Prostate gland (tissue), 2 donors: Measurements from ENCODE around the gene HELB. TPM values are rescaled to one million over a fixed set of nuclear protein-coding genes. Genes with fewer than 3 reads are reported as not detected.
A peak's percentile ranks its signal among the peaks of the same experiment; 100 is the strongest.

Experiments used
- DNase-seq: peaks from one replicate; pipeline ENCODE4 v3.0.0-alpha.2; 2019; ENCODE audit warnings: low spot score
- H3K27ac ChIP-seq, 2 donors: fragments of 200-600 bp; sonication (generic); 2 replicates each; pipeline ENCODE4 v1.5.1; 2017 to 2019
- H3K27me3 ChIP-seq: fragments of 200-600 bp; sonication (generic); replicated peaks from 2 replicates; pipeline ENCODE4 v1.5.1; 2019; ENCODE audit not compliant: insufficient read depth
- H3K36me3 ChIP-seq, 2 donors: fragments of 200-600 bp; sonication (generic); 1 replicate in 1 of 2; 2 replicates in 1 of 2; pipeline versions ENCODE4 v1.5.1 to v1.8.1; 2017 to 2019
- H3K4me1 ChIP-seq: fragments of 200-600 bp; sonication (generic); replicated peaks from 2 replicates; pipeline ENCODE4 v1.5.1; 2019
- H3K4me3 ChIP-seq, 2 donors: fragments of 200-600 bp; sonication (generic); 2 replicates each; pipeline ENCODE4 v1.5.1; 2017 to 2019
- H3K9me3 ChIP-seq: fragments of 200-600 bp; sonication (generic); 2 replicates; pipeline ENCODE4 v1.5.1; 2017
- POLR2A ChIP-seq: fragments of 450-650 bp; IDR thresholded peaks from one replicate; pipeline ENCODE4 v1.6.1; 2016; ENCODE audit warnings: antibody characterized with exemption, mild to moderate bottlenecking
- POLR2AphosphoS5 ChIP-seq: sonication (generic); formaldehyde crosslinking; IDR thresholded peaks from one replicate; pipeline ENCODE4 v1.6.1; 2017; ENCODE audit warnings: antibody characterized with exemption
- WGBS: methylation state at CpG from one replicate; pipeline ENCODE4 v1.1.5; 2018; 5-methylcytosine and 5-hydroxymethylcytosine counted together
- intact Hi-C: fragments of 100-400 bp; cut with DNase I; formaldehyde crosslinking; loops from one replicate; pipeline ENCODE4 v1.14.2; 2022
- total RNA-seq, 2 donors: library from RNA; depleted of rRNA; stranded (reverse); fragments of >200 nt; gene quantifications; one replicate each; pipeline ENCODE4 v1.1.0, GENCODE V29; 2016
- TF ChIP-seq, protein P1 (sequence below), 4 experiments: fragments of 200-600 bp in 2 of 4; fragments of 450-650 bp in 2 of 4; sonication (generic) in 2 of 4; IDR thresholded peaks; 1 replicate in 3 of 4; 2 replicates in 1 of 4; pipeline ENCODE4 v1.5.1; 2016 to 2019; ENCODE audit warnings: antibody characterized with exemption in 4 of 4, mild to moderate bottlenecking in 2 of 4, moderate library complexity in 2 of 4

Gene HELB
- total RNA-seq, 2 donors from 2014 or later: 2.7 to 4.1 TPM

GRCh38 chr12:66268562-66268961 lies 33.7 kb upstream of the HELB start:
- TF ChIP-seq, protein P1, sequence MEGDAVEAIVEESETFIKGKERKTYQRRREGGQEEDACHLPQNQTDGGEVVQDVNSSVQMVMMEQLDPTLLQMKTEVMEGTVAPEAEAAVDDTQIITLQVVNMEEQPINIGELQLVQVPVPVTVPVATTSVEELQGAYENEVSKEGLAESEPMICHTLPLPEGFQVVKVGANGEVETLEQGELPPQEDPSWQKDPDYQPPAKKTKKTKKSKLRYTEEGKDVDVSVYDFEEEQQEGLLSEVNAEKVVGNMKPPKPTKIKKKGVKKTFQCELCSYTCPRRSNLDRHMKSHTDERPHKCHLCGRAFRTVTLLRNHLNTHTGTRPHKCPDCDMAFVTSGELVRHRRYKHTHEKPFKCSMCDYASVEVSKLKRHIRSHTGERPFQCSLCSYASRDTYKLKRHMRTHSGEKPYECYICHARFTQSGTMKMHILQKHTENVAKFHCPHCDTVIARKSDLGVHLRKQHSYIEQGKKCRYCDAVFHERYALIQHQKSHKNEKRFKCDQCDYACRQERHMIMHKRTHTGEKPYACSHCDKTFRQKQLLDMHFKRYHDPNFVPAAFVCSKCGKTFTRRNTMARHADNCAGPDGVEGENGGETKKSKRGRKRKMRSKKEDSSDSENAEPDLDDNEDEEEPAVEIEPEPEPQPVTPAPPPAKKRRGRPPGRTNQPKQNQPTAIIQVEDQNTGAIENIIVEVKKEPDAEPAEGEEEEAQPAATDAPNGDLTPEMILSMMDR (IDR thresholded peaks at IDR 0.05): no peak
- TF ChIP-seq POLR2A: no peak
- TF ChIP-seq POLR2AphosphoS5: no peak
- 58% methylated on average over 3 of the region's 3 CpGs for WGBS
- no peak for DNase-seq
- intact Hi-C loops: no loop called here
- Histone ChIP-seq H3K36me3 (no peaks in the 10 kb centered on the region), H3K4me1 (no peaks in the 10 kb centered on the region), H3K27ac (no peak overlapping the region), H3K9me3 (no peaks in the 10 kb centered on the region), H3K27me3 (no peaks in the 10 kb centered on the region), H3K4me3 (no peak overlapping the region)

DNA sequence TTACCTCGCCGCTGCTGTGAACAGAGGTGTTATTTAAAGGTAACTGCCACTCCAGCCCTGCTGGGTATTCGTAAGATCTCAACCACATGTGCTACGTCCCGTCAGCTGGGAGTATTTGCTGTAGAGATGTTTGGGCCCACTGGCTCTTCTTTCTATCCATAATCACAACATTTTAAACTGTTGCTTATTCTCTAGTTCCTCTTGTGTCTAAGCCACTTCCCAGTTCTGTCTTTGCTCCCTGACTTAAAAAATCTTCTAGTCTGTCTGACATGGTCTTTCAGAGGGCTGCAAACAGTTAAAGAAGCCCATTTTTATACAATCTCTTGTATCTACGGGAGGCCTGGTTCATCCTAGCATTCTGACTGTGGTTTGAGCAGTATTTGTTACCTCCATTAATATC lies 33.2 kb upstream of the HELB start:
- Histone ChIP-seq H3K4me1 (no peaks in the 10 kb centered on the region), H3K9me3 (no peaks in the 10 kb centered on the region), H3K27me3 (no peaks in the 10 kb centered on the region), H3K4me3 (no peak overlapping the region), H3K27ac (no peak overlapping the region), H3K36me3 (no peaks in the 10 kb centered on the region)
- DNase-seq: no peak
- intact Hi-C loops: no loop called here
- 90% methylated on average over 6 of the region's 6 CpGs for WGBS
- TF ChIP-seq POLR2AphosphoS5: no peak
- TF ChIP-seq, protein P1 (IDR thresholded peaks at IDR 0.05): no peak

DNA sequence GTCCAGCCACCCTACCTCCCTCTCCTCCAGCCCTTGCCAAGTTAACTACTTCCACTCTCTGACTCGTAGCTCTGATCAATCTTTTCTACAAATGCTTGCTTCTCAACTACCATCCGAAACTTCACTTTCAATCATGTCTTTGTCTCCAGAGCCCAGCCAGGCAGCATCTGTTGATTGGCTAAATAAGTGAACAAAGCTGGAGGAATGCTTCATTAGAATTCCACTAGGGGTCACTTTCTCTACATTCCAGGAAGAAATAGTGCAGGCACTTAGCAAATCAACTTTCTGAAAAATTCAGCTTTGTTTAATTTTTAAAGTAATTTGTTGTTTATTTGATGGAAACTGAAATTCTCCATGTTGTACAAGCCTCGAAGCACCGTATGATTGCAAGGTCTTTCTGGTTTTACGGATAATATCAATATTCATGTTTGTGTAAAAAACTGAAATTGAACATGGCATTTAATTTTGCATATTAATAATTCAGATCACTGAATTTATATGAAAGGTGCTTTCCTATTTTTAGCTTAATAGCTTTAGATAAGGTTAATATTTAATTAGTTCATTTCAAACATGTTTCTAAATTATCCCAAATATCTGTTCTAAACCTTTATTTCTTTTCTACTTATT lies 32.4 kb upstream of the HELB start:
- DNase-seq: no peak
- Histone ChIP-seq H3K4me1 (no peaks in the 10 kb centered on the region), H3K36me3 (no peaks in the 10 kb centered on the region), H3K27ac (no peak overlapping the region), H3K4me3 (no peak overlapping the region), H3K9me3 (no peaks in the 10 kb centered on the region), H3K27me3 (no peaks in the 10 kb centered on the region)
- intact Hi-C loops: no loop called here
- WGBS: 58% methylated on average over 5 of the region's 5 CpGs
- no peak for TF ChIP-seq POLR2AphosphoS5
- TF ChIP-seq, protein P1 (IDR thresholded peaks at IDR 0.05): peak in 3 of 4 experiments; percentile 29 to 62 (median 53)

- Histone ChIP-seq H3K4me1 (no peaks in the 10 kb centered on the region), H3K27me3 (no peaks in the 10 kb centered on the region), H3K36me3 (no peaks in the 10 kb centered on the region), H3K27ac (no peak overlapping the region), H3K9me3 (no peaks in the 10 kb centered on the region), H3K4me3 (no peak overlapping the region)
- 93% methylated on average over 1 of the region's 1 CpG for WGBS
- TF ChIP-seq, protein P1 (IDR thresholded peaks at IDR 0.05): no peak
- TF ChIP-seq POLR2AphosphoS5 (no peak), POLR2A (no peak)
- intact Hi-C loops: no loop called here
- no peak for DNase-seq
Measured at GRCh38 chr12:66270613-66271012, 31.7 kb upstream of the HELB start.

DNA sequence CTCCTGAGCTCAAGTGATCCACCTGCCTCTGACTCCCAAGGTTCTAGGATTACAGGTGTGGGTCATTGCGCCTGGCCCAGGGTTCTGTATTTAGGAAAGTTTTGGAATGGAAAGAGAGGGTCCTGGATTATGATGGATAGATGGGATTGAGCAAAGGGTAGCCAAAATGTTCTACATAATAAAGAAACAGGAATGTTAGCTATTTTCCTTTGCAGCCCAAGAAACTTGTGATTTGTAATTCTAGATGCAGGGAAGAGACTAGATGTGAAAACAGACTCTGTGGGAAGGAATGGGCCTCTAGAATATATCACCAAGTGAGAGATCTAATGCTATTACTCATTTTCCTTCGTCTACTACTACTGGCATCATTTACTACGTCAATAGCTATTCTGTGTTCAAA lies 29.6 kb upstream of the HELB start:
- Histone ChIP-seq H3K36me3 (no peaks in the 10 kb centered on the region), H3K4me3 (no peak overlapping the region), H3K27me3 (no peaks in the 10 kb centered on the region), H3K9me3 (no peaks in the 10 kb centered on the region), H3K27ac (no peak overlapping the region), H3K4me1 (no peaks in the 10 kb centered on the region)
- DNase-seq: no peak
- WGBS: 63% methylated on average over 3 of the region's 3 CpGs
- TF ChIP-seq, protein P1 (IDR thresholded peaks at IDR 0.05): no peak
- TF ChIP-seq POLR2A: no peak
- no peak for TF ChIP-seq POLR2AphosphoS5
- intact Hi-C loops: no loop called here
